RWPE2 (cell line): Measurements from ENCODE around the gene SIRT4.

ENCODE experiments used
- ATAC-seq: fragments of 200-7000 bp; cut with Tn5 transposase; 3 replicates; pipeline ENCODE4 v1.9.1; 2021; ENCODE audit warnings: low read depth
- DNase-seq: peaks from one replicate; pipeline ENCODE4 v3.0.0-alpha.2; 2020; ENCODE audit warnings: low spot score
- H3K27ac ChIP-seq: fragments of 450-650 bp; 2 replicates; pipeline ENCODE4 v1.5.1; 2017; ENCODE audit warnings: mild to moderate bottlenecking; ENCODE audit not compliant: poor library complexity, severe bottlenecking
- H3K27me3 ChIP-seq: fragments of 250-450 bp; sonication (Bioruptor Pico); 2 replicates; pipeline ENCODE4 v1.5.1; 2021; ENCODE audit warnings: mild to moderate bottlenecking, moderate library complexity; ENCODE audit not compliant: insufficient read depth, poor library complexity, severe bottlenecking
- H3K36me3 ChIP-seq: fragments of 250-450 bp; sonication (Bioruptor Pico); 2 replicates; pipeline ENCODE4 v1.5.1; 2020; ENCODE audit warnings: low read depth, mild to moderate bottlenecking, moderate library complexity
- H3K4me1 ChIP-seq: fragments of 250-450 bp; sonication (Bioruptor Pico); 2 replicates; pipeline ENCODE4 v1.5.1; 2021; ENCODE audit warnings: mild to moderate bottlenecking, moderate library complexity; ENCODE audit not compliant: insufficient read depth, poor library complexity, severe bottlenecking
- H3K4me3 ChIP-seq: fragments of 250-450 bp; sonication (Bioruptor Pico); 2 replicates; pipeline ENCODE4 v1.5.1; 2021; ENCODE audit warnings: mild to moderate bottlenecking, moderate library complexity; ENCODE audit not compliant: severe bottlenecking
- H3K9me3 ChIP-seq: fragments of 250-450 bp; sonication (Bioruptor Pico); 2 replicates; pipeline ENCODE4 v1.5.1; 2021; ENCODE audit warnings: mild to moderate bottlenecking, moderate library complexity; ENCODE audit not compliant: severe bottlenecking
- TF ChIP-seq, protein P1 (sequence below): fragments of 450-650 bp; IDR thresholded peaks from one replicate; pipeline ENCODE4 v1.5.1; 2017; ENCODE audit warnings: mild to moderate bottlenecking, moderate library complexity; ENCODE audit not compliant: poor library complexity, severe bottlenecking

Gene SIRT4

DNA sequence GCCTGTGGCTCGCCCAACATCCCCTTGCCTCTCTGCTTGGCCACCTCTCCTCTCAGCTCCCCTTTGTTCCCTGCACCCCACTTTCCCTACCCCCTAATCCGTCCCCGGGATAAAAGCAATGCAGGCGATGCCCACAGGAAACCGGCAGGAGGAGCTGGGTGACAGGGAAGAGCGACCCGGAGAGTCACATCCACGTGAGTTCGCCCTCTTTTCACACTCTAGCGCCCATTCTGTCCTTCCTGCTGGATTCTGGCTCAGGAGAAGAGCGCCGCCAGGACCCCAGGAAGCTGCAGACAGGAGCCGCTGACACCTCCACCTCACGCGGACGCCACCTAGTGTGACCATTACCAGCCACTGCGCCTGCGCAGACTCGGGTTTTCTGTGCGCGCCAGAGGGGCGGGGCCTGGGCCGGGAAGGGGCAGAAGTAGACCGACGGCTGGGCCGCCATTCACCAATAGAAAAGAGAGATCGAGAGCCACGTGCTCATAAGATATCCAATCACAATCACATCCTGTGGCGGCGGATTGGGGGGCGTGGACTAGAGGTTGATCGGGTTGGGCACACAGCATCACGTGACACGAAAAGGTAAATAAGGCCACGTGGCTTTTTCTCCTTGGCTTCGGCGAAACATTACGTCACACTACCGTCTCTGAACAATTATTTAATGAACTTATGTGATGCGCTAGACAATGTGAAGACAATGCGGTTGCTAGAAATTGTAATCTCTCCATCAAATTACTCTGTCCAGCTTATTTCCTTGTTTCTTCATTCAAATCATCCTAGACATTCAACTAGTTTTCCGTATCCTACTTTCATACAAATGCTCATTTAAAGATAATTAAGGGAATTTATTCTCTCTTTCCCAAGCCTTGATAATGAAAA lies 15.3 kb downstream of the SIRT4 start:
- DNase-seq: peak; percentile 99
- peak overlapping the region; percentile 42 for H3K4me3 ChIP-seq
- ATAC-seq: peak; percentile 99
- H3K27me3 ChIP-seq: no peaks in the 10 kb centered on the region
- TF ChIP-seq, protein P1, sequence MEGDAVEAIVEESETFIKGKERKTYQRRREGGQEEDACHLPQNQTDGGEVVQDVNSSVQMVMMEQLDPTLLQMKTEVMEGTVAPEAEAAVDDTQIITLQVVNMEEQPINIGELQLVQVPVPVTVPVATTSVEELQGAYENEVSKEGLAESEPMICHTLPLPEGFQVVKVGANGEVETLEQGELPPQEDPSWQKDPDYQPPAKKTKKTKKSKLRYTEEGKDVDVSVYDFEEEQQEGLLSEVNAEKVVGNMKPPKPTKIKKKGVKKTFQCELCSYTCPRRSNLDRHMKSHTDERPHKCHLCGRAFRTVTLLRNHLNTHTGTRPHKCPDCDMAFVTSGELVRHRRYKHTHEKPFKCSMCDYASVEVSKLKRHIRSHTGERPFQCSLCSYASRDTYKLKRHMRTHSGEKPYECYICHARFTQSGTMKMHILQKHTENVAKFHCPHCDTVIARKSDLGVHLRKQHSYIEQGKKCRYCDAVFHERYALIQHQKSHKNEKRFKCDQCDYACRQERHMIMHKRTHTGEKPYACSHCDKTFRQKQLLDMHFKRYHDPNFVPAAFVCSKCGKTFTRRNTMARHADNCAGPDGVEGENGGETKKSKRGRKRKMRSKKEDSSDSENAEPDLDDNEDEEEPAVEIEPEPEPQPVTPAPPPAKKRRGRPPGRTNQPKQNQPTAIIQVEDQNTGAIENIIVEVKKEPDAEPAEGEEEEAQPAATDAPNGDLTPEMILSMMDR: peak; percentile 69
- H3K36me3 ChIP-seq: no peaks in the 10 kb centered on the region
- peak overlapping the region; percentile 44 for H3K27ac ChIP-seq
- peaks cover 3% of the 10 kb centered on the region for H3K4me1 ChIP-seq
- H3K9me3 ChIP-seq: no peaks in the 10 kb centered on the region

DNA sequence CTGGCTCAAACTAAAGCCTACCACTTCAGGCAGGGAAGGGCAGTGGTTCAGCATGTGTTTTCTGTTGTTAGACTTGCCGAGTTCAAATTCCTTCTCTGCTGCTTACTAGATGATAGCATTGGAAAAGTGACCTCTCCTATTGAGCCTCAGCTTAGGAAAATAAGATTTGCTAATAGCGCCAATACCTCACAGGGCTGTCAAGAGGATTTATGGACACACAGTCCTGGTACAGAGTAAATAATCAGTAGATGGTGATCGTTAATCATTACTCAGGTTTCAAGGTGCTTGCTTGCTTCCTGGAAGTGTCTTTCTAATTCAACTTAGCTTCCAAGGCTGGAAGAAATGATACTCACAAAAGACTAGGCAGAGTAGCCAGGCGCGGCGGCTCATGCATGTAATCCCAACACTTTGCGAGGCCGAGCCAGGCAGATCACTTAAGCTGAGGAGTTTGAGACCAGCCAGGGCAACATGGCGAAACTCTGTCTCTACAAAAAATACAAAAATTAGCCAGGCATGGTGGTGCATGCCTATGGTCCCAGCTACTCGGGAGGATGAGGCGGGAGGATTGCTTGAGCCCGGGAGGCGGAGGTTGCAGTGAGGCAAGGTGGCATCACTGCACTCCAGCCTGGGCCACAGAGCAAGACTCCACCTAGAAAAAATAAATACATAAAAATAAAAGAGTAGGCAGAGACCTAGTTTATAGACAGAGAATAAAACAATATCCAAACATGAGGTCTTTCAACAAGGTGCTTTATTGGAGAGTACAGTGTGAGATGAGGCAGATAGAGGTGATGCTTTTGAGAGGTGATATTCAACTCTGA lies 19.5 kb downstream of the SIRT4 start:
- TF ChIP-seq, protein P1: no peak
- Histone ChIP-seq H3K4me3 (no peak overlapping the region), H3K27ac (no peak overlapping the region), H3K36me3 (no peaks in the 10 kb centered on the region), H3K9me3 (no peaks in the 10 kb centered on the region), H3K27me3 (no peaks in the 10 kb centered on the region), H3K4me1 (peaks cover 2% of the 10 kb centered on the region)
- DNase-seq: no peak
- no peak for ATAC-seq

DNA sequence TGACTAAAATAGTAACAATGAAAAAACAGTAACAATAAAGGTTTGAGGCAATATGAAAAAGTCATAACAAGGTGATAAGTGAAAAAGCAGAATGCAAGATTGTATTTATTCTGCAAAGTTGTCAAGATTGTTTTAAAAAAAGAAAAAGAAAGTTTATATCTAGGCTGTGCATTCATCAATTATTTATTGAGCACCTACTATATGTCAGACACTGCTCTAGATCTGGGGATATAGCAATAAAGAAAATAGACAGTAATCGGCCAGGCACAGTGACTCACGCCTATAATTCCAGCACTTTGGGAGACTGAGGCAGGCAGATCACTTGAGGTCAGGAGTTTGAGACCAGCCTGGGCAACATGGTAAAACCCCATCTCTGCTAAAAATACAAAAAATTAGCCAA lies 21.7 kb downstream of the SIRT4 start:
- H3K4me1 ChIP-seq: no peaks in the 10 kb centered on the region
- no peaks in the 10 kb centered on the region for H3K9me3 ChIP-seq
- H3K27me3 ChIP-seq: no peaks in the 10 kb centered on the region
- ATAC-seq: no peak
- TF ChIP-seq, protein P1: no peak
- no peak overlapping the region for H3K27ac ChIP-seq
- H3K36me3 ChIP-seq: no peaks in the 10 kb centered on the region
- H3K4me3 ChIP-seq: no peak overlapping the region
- DNase-seq: no peak

DNA sequence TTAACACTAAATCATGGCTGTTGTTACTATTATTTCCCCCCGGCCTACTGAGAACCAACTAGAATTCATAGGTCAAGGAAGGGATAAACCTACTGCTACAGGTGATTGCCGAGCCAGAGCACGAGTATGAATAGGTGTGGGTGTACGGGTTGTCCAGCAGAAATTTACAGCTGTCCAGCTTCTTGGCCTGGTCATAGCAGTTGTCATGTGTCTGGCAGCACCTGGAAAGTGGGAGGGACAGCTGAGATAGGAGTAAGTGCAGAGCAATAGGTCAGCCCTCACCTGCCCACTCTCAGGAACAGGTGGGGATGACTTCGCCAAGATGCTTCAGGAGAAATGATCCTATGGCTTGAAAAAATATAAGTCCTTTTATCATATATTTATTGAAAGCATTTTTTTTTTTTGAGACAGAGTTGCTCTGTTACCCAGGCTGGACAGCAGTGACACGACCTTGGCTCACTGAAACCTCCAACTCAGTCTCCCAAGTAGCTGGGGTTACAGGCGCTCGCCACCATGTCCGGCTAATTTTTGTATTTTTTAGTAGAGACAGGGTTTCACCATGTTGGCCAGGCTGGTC lies 22.8 kb downstream of the SIRT4 start:
- TF ChIP-seq, protein P1: no peak
- Histone ChIP-seq H3K4me3 (no peak overlapping the region), H3K36me3 (no peaks in the 10 kb centered on the region), H3K4me1 (no peaks in the 10 kb centered on the region), H3K27me3 (no peaks in the 10 kb centered on the region), H3K9me3 (no peaks in the 10 kb centered on the region), H3K27ac (no peak overlapping the region)
- ATAC-seq: no peak
- DNase-seq: no peak
